GM12891 (cell line): Measurements from ENCODE around the gene ZNF469.

Experiments used
- PAX5 ChIP-seq: IDR thresholded peaks from 2 replicates; pipeline ENCODE4 v1.6.1; 2011; ENCODE audit warnings: low read length, moderate library complexity, mild to moderate bottlenecking; ENCODE audit not compliant: insufficient read depth, severe bottlenecking
- POLR2A ChIP-seq: IDR thresholded peaks from 2 replicates; pipeline ENCODE4 v1.6.1; 2011; ENCODE audit warnings: low read depth, low read length, control low read depth
- POLR2AphosphoS5 ChIP-seq: IDR thresholded peaks from 2 replicates; pipeline ENCODE4 v1.6.1; 2011; ENCODE audit warnings: low read depth, low read length, control low read depth
- POU2F2 ChIP-seq: IDR thresholded peaks from 2 replicates; pipeline ENCODE4 v1.6.1; 2011; ENCODE audit warnings: low read depth, mild to moderate bottlenecking, control low read depth, low read length, moderate library complexity
- SPI1 ChIP-seq: IDR thresholded peaks from 2 replicates; pipeline ENCODE4 v1.6.1; 2011; ENCODE audit warnings: low read depth, low read length, control low read depth
- TAF1 ChIP-seq: IDR thresholded peaks from 2 replicates; pipeline ENCODE4 v1.6.1; 2011; ENCODE audit warnings: low read depth, low read length, control low read depth

- TF ChIP-seq SPI1, result no peak
- no peak for TF ChIP-seq POLR2A
- no peak for TF ChIP-seq POLR2AphosphoS5
- TF ChIP-seq TAF1, result no peak
- no peak for TF ChIP-seq PAX5
- no peak for TF ChIP-seq POU2F2
Measured at GRCh38 chr16:88381820-88382451, 823 bp upstream of the ZNF469 start.
